A549 (cell line): Measurements from ENCODE around the gene MAP3K1.

ENCODE experiments used
- CBX2 ChIP-seq: fragments of 200-600 bp; sonication (generic); IDR thresholded peaks from 2 replicates; pipeline ENCODE4 v1.6.1; 2016; ENCODE audit warnings: low read depth, mild to moderate bottlenecking, borderline replicate concordance
- FOSL2 ChIP-seq, 2 experiments: fragments of 450-650 bp in 1 of 2; fragments of >200 bp in 1 of 2; sonication (Bioruptor Twin) in 1 of 2; formaldehyde crosslinking; IDR thresholded peaks; 2 replicates each; pipeline versions ENCODE4 v1.5.0 to v1.6.1; 2016 to 2020; ENCODE audit warnings: mild to moderate bottlenecking in 1 of 2, moderate library complexity in 1 of 2
- KDM1A ChIP-seq: fragments of 200-600 bp; sonication (generic); IDR thresholded peaks from 2 replicates; pipeline ENCODE4 v1.6.1; 2016; ENCODE audit warnings: low read depth, mild to moderate bottlenecking
- MYC ChIP-seq: IDR thresholded peaks from 2 replicates; pipeline ENCODE4 v1.6.1; 2012; ENCODE audit warnings: mild to moderate bottlenecking, inconsistent platforms, low read length, improper control_type of control experiment, borderline replicate concordance
- NR3C1 ChIP-seq: fragments of >200 bp; sonication (Bioruptor Twin); formaldehyde crosslinking; IDR thresholded peaks from 3 replicates; pipeline ENCODE4 v1.6.1; 2017
- POLR2A ChIP-seq: IDR thresholded peaks from 2 replicates; pipeline ENCODE4 v1.6.1; 2012; ENCODE audit warnings: mild to moderate bottlenecking, low read length
- RAD21 ChIP-seq, 2 experiments: fragments of >200 bp in 1 of 2; sonication (Bioruptor Twin) in 1 of 2; formaldehyde crosslinking in 1 of 2; IDR thresholded peaks in 1 of 2; conservative IDR thresholded peaks in 1 of 2; 2 replicates in 1 of 2; 3 replicates in 1 of 2; pipeline ENCODE4 v1.6.1; 2012 to 2018; ENCODE audit warnings: inconsistent platforms in 1 of 2
- SREBF2 ChIP-seq: fragments of 450-650 bp; IDR thresholded peaks from 2 replicates; pipeline ENCODE4 v1.6.1; 2014; ENCODE audit warnings: mild to moderate bottlenecking, moderate library complexity
- TF ChIP-seq, protein P1 (sequence below): fragments of >200 bp; sonication (Bioruptor Twin); formaldehyde crosslinking; IDR thresholded peaks from 3 replicates; pipeline ENCODE4 v1.5.1; 2016
- TF ChIP-seq, protein P2 (sequence below): IDR thresholded peaks from 2 replicates; pipeline ENCODE4 v1.6.1; 2012

DNA sequence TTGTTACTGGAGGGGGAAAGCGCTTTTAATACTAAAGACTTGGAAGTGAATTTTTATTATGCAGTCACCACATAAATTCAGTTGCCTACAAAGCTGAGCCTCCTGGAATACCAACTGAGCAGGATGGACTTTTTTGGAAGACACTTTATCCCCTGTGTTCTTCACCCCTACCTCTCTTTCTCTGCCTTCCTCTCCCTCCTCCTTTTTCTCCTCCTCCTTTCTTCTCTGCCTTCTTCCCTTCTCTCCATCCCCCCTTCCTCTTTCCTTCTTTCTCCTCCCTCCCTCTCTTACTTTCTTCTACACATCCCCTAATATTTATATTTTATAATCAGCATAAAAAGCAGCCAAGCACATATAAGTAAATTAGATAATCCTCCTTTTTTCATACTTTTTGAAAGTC is 39.6 kb downstream of the MAP3K1 start:
- TF ChIP-seq KDM1A: no peak
- TF ChIP-seq, protein P1, sequence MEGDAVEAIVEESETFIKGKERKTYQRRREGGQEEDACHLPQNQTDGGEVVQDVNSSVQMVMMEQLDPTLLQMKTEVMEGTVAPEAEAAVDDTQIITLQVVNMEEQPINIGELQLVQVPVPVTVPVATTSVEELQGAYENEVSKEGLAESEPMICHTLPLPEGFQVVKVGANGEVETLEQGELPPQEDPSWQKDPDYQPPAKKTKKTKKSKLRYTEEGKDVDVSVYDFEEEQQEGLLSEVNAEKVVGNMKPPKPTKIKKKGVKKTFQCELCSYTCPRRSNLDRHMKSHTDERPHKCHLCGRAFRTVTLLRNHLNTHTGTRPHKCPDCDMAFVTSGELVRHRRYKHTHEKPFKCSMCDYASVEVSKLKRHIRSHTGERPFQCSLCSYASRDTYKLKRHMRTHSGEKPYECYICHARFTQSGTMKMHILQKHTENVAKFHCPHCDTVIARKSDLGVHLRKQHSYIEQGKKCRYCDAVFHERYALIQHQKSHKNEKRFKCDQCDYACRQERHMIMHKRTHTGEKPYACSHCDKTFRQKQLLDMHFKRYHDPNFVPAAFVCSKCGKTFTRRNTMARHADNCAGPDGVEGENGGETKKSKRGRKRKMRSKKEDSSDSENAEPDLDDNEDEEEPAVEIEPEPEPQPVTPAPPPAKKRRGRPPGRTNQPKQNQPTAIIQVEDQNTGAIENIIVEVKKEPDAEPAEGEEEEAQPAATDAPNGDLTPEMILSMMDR: no peak
- TF ChIP-seq, protein P2, sequence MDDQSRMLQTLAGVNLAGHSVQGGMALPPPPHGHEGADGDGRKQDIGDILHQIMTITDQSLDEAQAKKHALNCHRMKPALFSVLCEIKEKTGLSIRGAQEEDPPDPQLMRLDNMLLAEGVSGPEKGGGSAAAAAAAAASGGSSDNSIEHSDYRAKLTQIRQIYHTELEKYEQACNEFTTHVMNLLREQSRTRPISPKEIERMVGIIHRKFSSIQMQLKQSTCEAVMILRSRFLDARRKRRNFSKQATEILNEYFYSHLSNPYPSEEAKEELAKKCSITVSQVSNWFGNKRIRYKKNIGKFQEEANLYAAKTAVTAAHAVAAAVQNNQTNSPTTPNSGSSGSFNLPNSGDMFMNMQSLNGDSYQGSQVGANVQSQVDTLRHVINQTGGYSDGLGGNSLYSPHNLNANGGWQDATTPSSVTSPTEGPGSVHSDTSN: no peak
- no peak for TF ChIP-seq NR3C1
- no peak for TF ChIP-seq POLR2A
- no peak for TF ChIP-seq RAD21 (conservative IDR thresholded peaks at IDR 0.05 in 1 of 2, IDR thresholded peaks at IDR 0.05 in 1 of 2)
- TF ChIP-seq CBX2: no peak
- TF ChIP-seq FOSL2 (IDR thresholded peaks at IDR 0.05): no peak
- TF ChIP-seq FOSL2 (CRISPR knock-in tag; IDR thresholded peaks at IDR 0.05): no peak
- TF ChIP-seq SREBF2: no peak
- TF ChIP-seq MYC: no peak
